Measurements from ENCODE around the gene ATP23.

DNA sequence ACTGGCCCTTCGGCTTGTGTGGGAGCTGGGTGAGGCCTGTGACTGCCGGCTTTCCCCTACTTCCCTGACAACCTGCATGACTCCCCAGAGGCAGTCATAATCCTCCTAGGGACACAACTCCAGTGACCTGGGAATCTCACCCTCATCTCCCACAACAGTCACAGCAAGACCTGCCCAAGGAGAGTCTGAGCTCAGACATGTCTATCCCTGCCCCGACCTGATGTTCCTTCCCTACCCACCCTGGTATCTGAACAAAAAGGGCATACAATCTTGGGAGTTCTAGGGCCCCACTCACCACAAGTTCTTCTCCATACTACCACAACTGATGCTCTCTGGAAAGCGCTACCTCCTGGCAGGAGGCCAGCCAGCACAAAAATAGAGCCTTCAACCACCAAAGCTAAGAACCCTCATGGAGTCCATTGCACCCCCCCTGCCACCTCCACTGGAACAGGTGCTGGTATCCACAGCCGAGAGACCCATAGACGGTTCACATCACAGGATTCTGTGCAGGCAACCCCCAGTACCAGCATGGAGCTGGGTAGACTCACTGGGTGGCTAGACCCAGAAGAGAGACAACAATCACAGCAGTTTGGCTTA, 16.8 kb downstream of the ATP23 start:
- no peak for TF ChIP-seq CTCF (optimal IDR thresholded peaks at IDR 0.05 in 1 of 3, IDR thresholded peaks at IDR 0.05 in 1 of 3, conservative IDR thresholded peaks at IDR 0.05 in 1 of 3; ENCODE audit: extremely low read depth in 1 of 3, insufficient read depth in 2 of 3, low read length in 3 of 3)
- no peak for TF ChIP-seq EZH2 (IDR thresholded peaks at IDR 0.05; ENCODE audit: low read length)

All from keratinocyte (primary cell).